Endothelial cell (in vitro differentiated cells): ENCODE results near the gene CD86. TPM values are rescaled to one million over a fixed set of nuclear protein-coding genes. Genes with fewer than 3 reads are reported as not detected.

Source experiments
- DNase-seq: peaks from one replicate; pipeline ENCODE4 v3.0.0; 2021; ENCODE audit warnings: low spot score
- H3K27ac Mint-ChIP-seq: one replicate; pipeline ENCODE4 v1.8.0; 2021; ENCODE audit warnings: mixed read lengths, inconsistent platforms; ENCODE audit not compliant: unreplicated experiment
- H3K27me3 Mint-ChIP-seq: one replicate; pipeline ENCODE4 v1.8.0; 2021; ENCODE audit warnings: mild to moderate bottlenecking, moderate library complexity, mixed read lengths, inconsistent platforms; ENCODE audit not compliant: unreplicated experiment
- H3K36me3 Mint-ChIP-seq: one replicate; pipeline ENCODE4 v1.8.0; 2021; ENCODE audit warnings: mild to moderate bottlenecking, low read depth, mixed read lengths, inconsistent platforms; ENCODE audit not compliant: unreplicated experiment
- H3K4me1 Mint-ChIP-seq: one replicate; pipeline ENCODE4 v1.8.0; 2021; ENCODE audit warnings: mild to moderate bottlenecking, mixed read lengths, inconsistent platforms; ENCODE audit not compliant: unreplicated experiment
- H3K4me3 Mint-ChIP-seq: one replicate; pipeline ENCODE4 v1.8.0; 2021; ENCODE audit warnings: mild to moderate bottlenecking, mixed read lengths, inconsistent platforms; ENCODE audit not compliant: unreplicated experiment
- H3K9me3 Mint-ChIP-seq: one replicate; pipeline ENCODE4 v1.8.0; 2021; ENCODE audit warnings: mixed read lengths, inconsistent platforms; ENCODE audit not compliant: unreplicated experiment
- total RNA-seq: library from RNA; stranded (reverse); fragmentation: NEBNext Ultra II Directional; extraction: Animal tissue kit (Norgen Biotek cat#: 25700); gene quantifications from one replicate; pipeline ENCODE4 v1.2.1, GENCODE V29; 2021; ENCODE audit not compliant: unreplicated experiment
- TF ChIP-seq, protein P1 (sequence below): fragments of 200-600 bp; sonication (generic); IDR thresholded peaks from one replicate; pipeline ENCODE4 v1.5.0; 2021; ENCODE audit warnings: antibody characterized with exemption; ENCODE audit not compliant: unreplicated experiment

Gene CD86
- total RNA-seq, 1 donor from 2014 or later: not detected

DNA sequence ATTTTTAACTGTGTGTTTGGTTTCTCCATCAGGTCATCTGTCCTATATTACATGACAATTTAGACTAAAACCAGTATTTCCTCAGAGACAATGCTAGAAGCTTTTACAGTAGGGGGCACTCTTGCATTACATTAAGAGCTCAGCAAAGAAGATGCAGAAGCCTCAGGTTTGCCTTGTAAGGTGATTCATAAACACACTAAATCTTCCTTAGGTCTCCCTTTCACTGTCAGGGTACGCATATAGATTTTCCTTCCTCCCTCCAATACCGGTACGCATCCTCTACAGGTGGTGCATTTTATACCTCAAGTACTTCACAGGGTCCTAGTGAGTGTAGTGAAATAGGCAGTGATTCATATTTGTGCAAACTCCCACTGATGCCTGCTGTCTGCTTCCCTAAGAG, 46.5 kb downstream of the CD86 start:
- H3K27ac Mint-ChIP-seq: no peak overlapping the region
- no peaks in the 10 kb centered on the region for H3K4me1 Mint-ChIP-seq
- no peaks in the 10 kb centered on the region for H3K9me3 Mint-ChIP-seq
- no peaks in the 10 kb centered on the region for H3K27me3 Mint-ChIP-seq
- DNase-seq: peak; percentile 37
- no peak overlapping the region for H3K4me3 Mint-ChIP-seq
- no peaks in the 10 kb centered on the region for H3K36me3 Mint-ChIP-seq
- TF ChIP-seq, protein P1, sequence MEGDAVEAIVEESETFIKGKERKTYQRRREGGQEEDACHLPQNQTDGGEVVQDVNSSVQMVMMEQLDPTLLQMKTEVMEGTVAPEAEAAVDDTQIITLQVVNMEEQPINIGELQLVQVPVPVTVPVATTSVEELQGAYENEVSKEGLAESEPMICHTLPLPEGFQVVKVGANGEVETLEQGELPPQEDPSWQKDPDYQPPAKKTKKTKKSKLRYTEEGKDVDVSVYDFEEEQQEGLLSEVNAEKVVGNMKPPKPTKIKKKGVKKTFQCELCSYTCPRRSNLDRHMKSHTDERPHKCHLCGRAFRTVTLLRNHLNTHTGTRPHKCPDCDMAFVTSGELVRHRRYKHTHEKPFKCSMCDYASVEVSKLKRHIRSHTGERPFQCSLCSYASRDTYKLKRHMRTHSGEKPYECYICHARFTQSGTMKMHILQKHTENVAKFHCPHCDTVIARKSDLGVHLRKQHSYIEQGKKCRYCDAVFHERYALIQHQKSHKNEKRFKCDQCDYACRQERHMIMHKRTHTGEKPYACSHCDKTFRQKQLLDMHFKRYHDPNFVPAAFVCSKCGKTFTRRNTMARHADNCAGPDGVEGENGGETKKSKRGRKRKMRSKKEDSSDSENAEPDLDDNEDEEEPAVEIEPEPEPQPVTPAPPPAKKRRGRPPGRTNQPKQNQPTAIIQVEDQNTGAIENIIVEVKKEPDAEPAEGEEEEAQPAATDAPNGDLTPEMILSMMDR: no peak

DNA sequence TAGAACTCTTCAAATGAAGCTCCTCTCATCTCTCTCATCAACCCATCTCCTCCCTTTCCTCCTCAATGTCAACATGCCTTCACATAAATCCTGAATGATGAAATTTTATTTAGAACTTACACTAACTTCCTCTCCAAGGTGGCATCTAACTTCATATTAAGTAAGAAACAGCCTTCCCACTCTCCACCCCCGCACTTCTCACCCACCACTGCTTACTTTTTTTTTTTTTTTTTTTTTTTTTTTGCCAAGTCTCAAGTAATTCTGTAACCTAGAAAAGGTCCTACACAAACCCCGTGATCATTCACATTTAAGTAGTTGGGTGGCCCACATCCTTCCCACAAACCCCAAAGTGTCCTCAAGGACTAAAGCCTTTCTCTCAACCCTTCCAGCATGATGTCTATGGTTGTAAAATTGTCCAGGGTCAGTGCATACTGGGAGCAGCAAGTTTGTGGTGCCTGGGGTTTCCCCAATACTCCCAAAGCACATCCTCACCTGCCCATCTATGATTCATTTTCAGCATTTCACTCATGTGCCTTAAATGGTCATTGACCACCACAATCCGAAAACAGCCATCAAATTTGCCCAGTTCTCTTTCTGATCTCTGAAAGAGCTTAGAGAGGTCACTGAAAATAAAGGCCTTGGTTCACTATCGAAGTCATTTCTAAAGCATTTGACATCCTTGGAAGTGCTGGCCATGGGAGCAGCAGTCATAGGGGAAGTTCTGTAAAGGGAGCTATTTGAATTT, 47.2 kb downstream of the CD86 start:
- no peaks in the 10 kb centered on the region for H3K9me3 Mint-ChIP-seq
- TF ChIP-seq, protein P1: no peak
- H3K27me3 Mint-ChIP-seq: no peaks in the 10 kb centered on the region
- no peak for DNase-seq
- H3K4me1 Mint-ChIP-seq: no peaks in the 10 kb centered on the region
- no peak overlapping the region for H3K27ac Mint-ChIP-seq
- H3K36me3 Mint-ChIP-seq: no peaks in the 10 kb centered on the region
- no peak overlapping the region for H3K4me3 Mint-ChIP-seq

DNA sequence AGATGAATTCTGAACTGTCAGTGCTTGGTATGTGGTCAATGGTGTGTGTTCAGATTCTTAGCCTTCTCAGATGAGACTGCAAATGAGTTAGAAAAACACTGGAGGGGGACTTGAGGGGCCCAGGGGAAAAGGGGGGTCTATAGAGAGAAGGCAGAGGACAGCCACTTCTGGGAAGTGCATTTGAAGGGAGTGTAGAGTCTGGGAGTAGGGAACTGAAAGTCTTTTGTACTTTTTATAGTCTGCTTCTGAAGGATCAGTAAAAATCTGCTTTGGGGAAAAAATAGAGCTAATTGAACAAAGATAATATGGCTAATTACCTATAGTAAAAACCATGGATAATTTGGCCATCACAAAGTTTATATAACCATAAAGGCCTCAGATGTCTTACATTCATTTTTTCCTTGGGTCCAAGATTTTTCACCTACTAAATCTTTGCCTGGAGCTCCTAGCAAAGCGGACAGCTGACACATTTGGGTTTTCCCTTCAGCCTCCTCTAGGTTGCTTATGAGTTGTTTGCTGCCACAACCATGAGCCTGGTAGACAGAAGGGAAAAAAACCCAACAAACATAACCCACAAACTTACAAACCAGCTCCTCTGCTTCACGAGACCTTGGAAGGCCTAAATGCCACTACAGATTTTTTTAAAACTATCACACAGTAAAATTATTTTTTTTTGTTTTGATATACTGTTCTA, 48.8 kb downstream of the CD86 start:
- Mint-ChIP-seq H3K4me1 (peaks cover 4% of the 10 kb centered on the region), H3K9me3 (no peaks in the 10 kb centered on the region), H3K27ac (no peak overlapping the region), H3K36me3 (no peaks in the 10 kb centered on the region), H3K4me3 (no peak overlapping the region), H3K27me3 (no peaks in the 10 kb centered on the region)
- TF ChIP-seq, protein P1: no peak
- DNase-seq: no peak

DNA sequence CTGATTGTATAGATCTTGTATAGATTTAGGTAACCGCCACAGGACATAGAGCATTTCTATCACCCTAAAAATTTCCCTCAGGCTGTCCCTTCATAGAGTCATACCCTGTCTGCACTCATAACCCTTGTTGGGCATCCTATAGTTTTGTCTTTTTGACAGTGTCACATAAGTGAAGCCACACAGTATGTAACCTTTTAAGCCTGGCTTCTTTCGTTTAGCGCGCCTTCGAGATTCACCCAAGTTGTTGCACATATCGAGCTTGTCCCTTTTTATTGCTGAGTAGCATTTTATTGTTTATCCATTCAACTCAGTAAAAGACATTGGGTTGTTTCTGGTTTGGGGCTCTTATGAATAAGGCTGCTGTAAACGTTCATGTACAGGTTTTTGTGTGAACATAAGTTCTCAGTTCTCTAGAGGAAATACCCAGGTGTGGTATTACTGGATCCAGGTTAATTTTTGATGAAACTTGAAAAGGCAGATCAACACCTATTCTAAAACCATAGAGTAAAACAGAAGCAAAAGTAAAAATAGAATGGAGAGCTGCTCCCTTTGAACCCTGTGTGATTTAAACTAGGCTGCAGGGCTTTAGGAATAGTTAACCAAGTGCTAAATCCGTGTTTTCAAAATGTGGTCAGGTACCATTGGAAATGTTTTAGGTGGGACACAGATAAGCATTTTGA, 49.5 kb downstream of the CD86 start:
- no peak for DNase-seq
- peaks cover 7% of the 10 kb centered on the region for H3K4me1 Mint-ChIP-seq
- no peak overlapping the region for H3K27ac Mint-ChIP-seq
- no peak overlapping the region for H3K4me3 Mint-ChIP-seq
- TF ChIP-seq, protein P1: no peak
- H3K27me3 Mint-ChIP-seq: no peaks in the 10 kb centered on the region
- H3K9me3 Mint-ChIP-seq: no peaks in the 10 kb centered on the region
- no peaks in the 10 kb centered on the region for H3K36me3 Mint-ChIP-seq

DNA sequence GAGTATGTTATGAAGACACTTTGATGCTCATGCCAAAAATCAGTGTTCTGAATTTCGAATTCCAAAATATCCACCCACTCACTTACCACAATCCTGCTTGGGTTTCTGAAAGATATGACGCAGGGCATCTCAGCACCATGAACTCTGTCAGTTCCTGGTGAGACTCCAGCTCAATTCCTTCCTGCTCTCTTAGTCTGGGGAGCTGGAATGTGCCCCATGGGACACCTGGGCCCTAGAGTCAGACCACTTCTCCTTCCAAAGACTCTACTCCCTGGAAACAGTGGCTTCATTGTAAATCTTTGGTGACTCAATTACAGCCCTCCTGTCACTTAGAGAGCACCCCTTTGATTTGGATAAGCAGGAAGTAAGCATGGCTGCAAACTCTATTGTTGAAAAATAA, 50.5 kb downstream of the CD86 start:
- DNase-seq: no peak
- TF ChIP-seq, protein P1: no peak
- Mint-ChIP-seq H3K36me3 (no peaks in the 10 kb centered on the region), H3K27ac (no peak overlapping the region), H3K4me3 (no peak overlapping the region), H3K9me3 (no peaks in the 10 kb centered on the region), H3K4me1 (peaks cover 7% of the 10 kb centered on the region), H3K27me3 (no peaks in the 10 kb centered on the region)
